Measurements from ENCODE around the gene CCDC34. TPM values are rescaled to one million over a fixed set of nuclear protein-coding genes. Genes with fewer than 3 reads are reported as not detected.

Gene CCDC34
- total RNA-seq, 1 donor from 2014 or later, result 7.8 TPM

GRCh38 chr11:27291954-27292636 lies 70.9 kb downstream of the CCDC34 start:
- intact Hi-C loops (cut with micrococcal nuclease), result no loop called here

- intact Hi-C loops (cut with micrococcal nuclease), result no loop called here
Measured at GRCh38 chr11:27291302-27291889, 71.6 kb downstream of the CCDC34 start.

DNA sequence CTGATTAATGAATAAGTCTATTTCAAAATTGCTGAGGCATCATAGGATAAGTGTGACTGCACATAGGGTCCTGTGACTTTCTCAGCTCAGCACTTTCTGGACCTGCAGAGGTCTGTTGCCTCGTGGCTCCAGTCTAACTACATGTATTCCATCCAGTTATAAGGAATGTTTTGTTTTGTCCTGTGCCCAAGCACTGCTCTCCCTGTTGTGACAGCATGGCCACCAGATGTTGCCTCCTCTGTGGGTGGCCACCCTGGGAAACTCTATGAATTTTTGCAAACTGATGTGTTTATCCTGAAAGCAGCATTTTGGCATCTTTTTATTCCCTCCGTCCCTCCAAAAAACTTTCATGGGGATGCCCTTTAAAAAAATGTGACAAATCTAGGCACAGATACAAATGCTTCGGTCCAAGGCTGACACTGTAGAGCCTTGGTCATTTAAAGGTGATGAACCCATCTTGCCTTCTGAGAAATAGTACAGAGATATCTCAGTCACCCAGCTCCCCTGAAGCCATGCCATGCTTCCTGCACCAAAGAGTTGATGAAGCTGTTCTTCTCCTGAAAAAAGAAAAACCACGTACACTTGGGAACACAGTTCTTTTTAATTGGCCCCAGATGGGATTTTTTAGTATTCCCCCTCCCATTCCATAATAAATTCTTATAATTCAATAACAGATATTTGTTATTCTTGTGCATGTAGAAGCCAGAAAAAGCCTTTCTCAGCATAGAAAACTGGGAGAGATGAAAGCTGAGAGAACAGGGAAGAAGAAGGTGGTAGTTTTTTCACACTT lies 72.6 kb downstream of the CCDC34 start:
- intact Hi-C loops (cut with micrococcal nuclease), result no loop called here

Other genes with a start within 250 kb of the CCDC34 start
- not detected in 2 replicates for gene LGR4, start 109.6 kb upstream of the CCDC34 start, total RNA-seq
- 27.8 and 28.2 TPM in 2 replicates for gene LIN7C, start 143.6 kb upstream of the CCDC34 start, total RNA-seq